AG10803 (cell line): ENCODE measurements around the gene GSS.

Experiments
- DNase-seq: peaks from one replicate; pipeline ENCODE4 v3.0.0; 2010; ENCODE audit warnings: low read depth
- H3K4me3 ChIP-seq: 2 replicates; pipeline ENCODE4 v1.5.1; 2011; ENCODE audit warnings: mild to moderate bottlenecking, low read length, control low read depth
- CTCF ChIP-seq: conservative IDR thresholded peaks from 2 replicates; pipeline ENCODE4 v1.5.1; 2011; ENCODE audit warnings: mild to moderate bottlenecking, low read length, control low read depth, inconsistent platforms

Gene GSS

GRCh38 chr20:34976286-34976685 lies 20.7 kb upstream of the GSS start:
- TF ChIP-seq CTCF, result no peak
- DNase-seq, result no peak

GRCh38 chr20:34974246-34974645 lies 18.6 kb upstream of the GSS start:
- H3K4me3 ChIP-seq, result no peak overlapping the region
- no peak for TF ChIP-seq CTCF
- DNase-seq, result no peak

More at GRCh38 chr20:34976286-34976685, 20.7 kb upstream of the GSS start:
- no peak overlapping the region for H3K4me3 ChIP-seq

GRCh38 chr20:34971561-34972235 lies 16.1 kb upstream of the GSS start:
- no peak overlapping the region for H3K4me3 ChIP-seq
- no peak for TF ChIP-seq CTCF
- DNase-seq, result no peak

- no peak overlapping the region for H3K4me3 ChIP-seq
- no peak for DNase-seq
- no peak for TF ChIP-seq CTCF
These were observed 15.4 kb upstream of the GSS start for GRCh38 chr20:34970846-34971560.

GRCh38 chr20:34970193-34970840 lies 14.7 kb upstream of the GSS start:
- no peak for DNase-seq
- H3K4me3 ChIP-seq, result no peak overlapping the region
- no peak for TF ChIP-seq CTCF

GRCh38 chr20:34968042-34968775 lies 12.6 kb upstream of the GSS start:
- H3K4me3 ChIP-seq, result no peak overlapping the region
- no peak for DNase-seq
- no peak for TF ChIP-seq CTCF
